ENCODE data around the gene RBM44. TPM values are rescaled to one million over a fixed set of nuclear protein-coding genes. Genes with fewer than 3 reads are reported as not detected.
"Not testable (repeated sequence)": the region's sequence is repeated elsewhere in the genome, so short reads cannot be mapped to it uniquely, and the experiment has no call there.

Gene RBM44
- total RNA-seq, 4 donors from 2014 or later = 0.89 to 4.1 (median 1.5) TPM

- WGBS, 2 donors = 96 to 97% methylated on average over 23 of the region's 23 CpGs
- Histone ChIP-seq H3K9me3 (no peaks in the 10 kb centered on the region), H3K27me3 (no peaks in the 10 kb centered on the region), H3K4me3 (replicated peaks in 1 of 3) (no peak overlapping the region), H3K27ac (no peak overlapping the region), H3K4me1 (no peaks in the 10 kb centered on the region), H3K36me3 (peaks cover 18 to 29% of the 10 kb centered on the region in 2 donors)
- DNase-seq = no peak
- TF ChIP-seq POLR2A (IDR thresholded peaks at IDR 0.05) = no peak
- TF ChIP-seq, protein P1, sequence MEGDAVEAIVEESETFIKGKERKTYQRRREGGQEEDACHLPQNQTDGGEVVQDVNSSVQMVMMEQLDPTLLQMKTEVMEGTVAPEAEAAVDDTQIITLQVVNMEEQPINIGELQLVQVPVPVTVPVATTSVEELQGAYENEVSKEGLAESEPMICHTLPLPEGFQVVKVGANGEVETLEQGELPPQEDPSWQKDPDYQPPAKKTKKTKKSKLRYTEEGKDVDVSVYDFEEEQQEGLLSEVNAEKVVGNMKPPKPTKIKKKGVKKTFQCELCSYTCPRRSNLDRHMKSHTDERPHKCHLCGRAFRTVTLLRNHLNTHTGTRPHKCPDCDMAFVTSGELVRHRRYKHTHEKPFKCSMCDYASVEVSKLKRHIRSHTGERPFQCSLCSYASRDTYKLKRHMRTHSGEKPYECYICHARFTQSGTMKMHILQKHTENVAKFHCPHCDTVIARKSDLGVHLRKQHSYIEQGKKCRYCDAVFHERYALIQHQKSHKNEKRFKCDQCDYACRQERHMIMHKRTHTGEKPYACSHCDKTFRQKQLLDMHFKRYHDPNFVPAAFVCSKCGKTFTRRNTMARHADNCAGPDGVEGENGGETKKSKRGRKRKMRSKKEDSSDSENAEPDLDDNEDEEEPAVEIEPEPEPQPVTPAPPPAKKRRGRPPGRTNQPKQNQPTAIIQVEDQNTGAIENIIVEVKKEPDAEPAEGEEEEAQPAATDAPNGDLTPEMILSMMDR (IDR thresholded peaks at IDR 0.05) = no peak
- intact Hi-C loops (cut with DNase I) = no loop called here
Observed at GRCh38 chr2:237760506-237761502, 37.8 kb upstream of the RBM44 start.

- H3K27ac ChIP-seq; H3K4me1 ChIP-seq; DNase-seq; H3K4me3 ChIP-seq (replicated peaks in 1 of 3); H3K9me3 ChIP-seq; H3K27me3 ChIP-seq; intact Hi-C loops (cut with DNase I): not testable (repeated sequence)
- 94 to 97% methylated on average over 9 of the region's 9 CpGs for WGBS, 2 donors
- H3K36me3 ChIP-seq = peaks cover 16 to 20% of the 10 kb centered on the region in 2 donors
Observed at GRCh38 chr2:237762291-237763182, 36.0 kb upstream of the RBM44 start.

GRCh38 chr2:237763812-237764211, 34.8 kb upstream of the RBM44 start:
- Histone ChIP-seq H3K27ac (no peak overlapping the region), H3K36me3 (peaks cover 14 to 16% of the 10 kb centered on the region in 2 donors), H3K9me3 (no peaks in the 10 kb centered on the region), H3K4me1 (no peaks in the 10 kb centered on the region), H3K27me3 (no peaks in the 10 kb centered on the region), H3K4me3 (replicated peaks in 1 of 3) (no peak overlapping the region)
- TF ChIP-seq POLR2A (IDR thresholded peaks at IDR 0.05) = no peak
- TF ChIP-seq, protein P1 (IDR thresholded peaks at IDR 0.05) = no peak
- DNase-seq = no peak
- WGBS, 2 donors = 93 to 95% methylated on average over 10 of the region's 10 CpGs
- intact Hi-C loops (cut with DNase I) = no loop called here

DNA sequence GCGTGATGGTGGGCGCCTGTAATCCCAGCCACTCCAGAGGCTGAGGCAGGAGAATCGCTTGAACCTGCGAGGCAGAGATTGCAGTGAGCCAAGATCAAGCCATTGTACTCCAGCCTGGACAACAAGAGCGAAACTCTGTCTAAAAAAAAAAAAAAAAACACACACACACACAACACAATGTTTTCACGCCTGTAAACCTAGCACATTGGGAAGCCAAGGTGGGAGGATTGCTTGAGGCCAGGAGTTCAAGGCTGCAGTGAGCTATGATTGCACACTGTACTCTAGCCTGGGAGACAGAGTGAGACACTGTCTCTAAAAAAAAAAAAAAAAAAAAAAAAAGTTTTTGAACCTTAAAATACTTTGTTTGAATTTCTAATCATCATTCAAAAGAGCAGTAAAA, 33.5 kb upstream of the RBM44 start:
- H3K27me3 ChIP-seq; DNase-seq; H3K27ac ChIP-seq; H3K4me1 ChIP-seq; intact Hi-C loops (cut with DNase I); H3K4me3 ChIP-seq (replicated peaks in 1 of 3); H3K9me3 ChIP-seq: not testable (repeated sequence)
- H3K36me3 ChIP-seq = peaks cover 13 to 14% of the 10 kb centered on the region in 2 donors
- WGBS, 2 donors = 98% methylated on average over 6 of the region's 6 CpGs

GRCh38 chr2:237765875-237766274, 32.7 kb upstream of the RBM44 start:
- Histone ChIP-seq H3K27me3 (no peaks in the 10 kb centered on the region), H3K27ac (no peak overlapping the region), H3K4me1 (no peaks in the 10 kb centered on the region), H3K36me3 (peaks cover 8 to 15% of the 10 kb centered on the region in 2 donors), H3K4me3 (replicated peaks in 1 of 3) (no peak overlapping the region), H3K9me3 (no peaks in the 10 kb centered on the region)
- TF ChIP-seq, protein P1 (IDR thresholded peaks at IDR 0.05) = no peak
- TF ChIP-seq POLR2A (IDR thresholded peaks at IDR 0.05) = no peak
- no peak for DNase-seq
- intact Hi-C loops (cut with DNase I) = no loop called here
- WGBS, 2 donors = 71 to 79% methylated on average over 6 to 8 of the region's 8 CpGs
